Neural cell (in vitro differentiated cells): Measurements from ENCODE around the gene ZNF154. TPM values are rescaled to one million over a fixed set of nuclear protein-coding genes. Genes with fewer than 3 reads are reported as not detected.

Source experiments
- H2AFZ ChIP-seq: fragments of 200-600, 300-800 bp; sonication (generic), shearing (Covaris generic); 2 replicates; pipeline ENCODE4 v1.6.0; 2014; ENCODE audit warnings: low read depth, mild to moderate bottlenecking, antibody characterized with exemption, low read length, moderate library complexity
- H3F3A ChIP-seq: fragments of 200-600 bp; shearing (Covaris generic); 2 replicates; pipeline ENCODE4 v1.6.1; 2016; ENCODE audit warnings: mild to moderate bottlenecking, moderate library complexity, mixed read lengths, antibody characterized with exemption, low read length; ENCODE audit not compliant: insufficient read depth, poor library complexity, severe bottlenecking
- H3K27ac ChIP-seq: fragments of 200-600, 300-800 bp; sonication (generic), shearing (Covaris generic); 2 replicates; pipeline ENCODE4 v1.5.1; 2014; ENCODE audit warnings: mild to moderate bottlenecking, low read length, moderate library complexity
- H3K27me3 ChIP-seq: fragments of 300-800, 200-600 bp; sonication (generic), shearing (Covaris generic); 2 replicates; pipeline ENCODE4 v1.6.0; 2014; ENCODE audit warnings: mild to moderate bottlenecking, low read depth, low read length, moderate library complexity; ENCODE audit not compliant: insufficient read depth
- H3K36me3 ChIP-seq: fragments of 300-800, 200-600 bp; sonication (generic), shearing (Covaris generic); 2 replicates; pipeline ENCODE4 v1.5.1; 2014; ENCODE audit warnings: mild to moderate bottlenecking, antibody characterized with exemption, low read length, moderate library complexity; ENCODE audit not compliant: insufficient read depth
- H3K4me2 ChIP-seq: fragments of 300-800, 200-600 bp; sonication (generic), shearing (Covaris generic); 2 replicates; pipeline ENCODE4 v1.6.0; 2014; ENCODE audit warnings: mild to moderate bottlenecking, low read length
- H3K4me3 ChIP-seq: fragments of 300-800, 200-600 bp; sonication (generic), shearing (Covaris generic); 2 replicates; pipeline ENCODE4 v1.5.1; 2014; ENCODE audit warnings: mild to moderate bottlenecking, low read length, moderate library complexity
- H3K79me2 ChIP-seq: fragments of 200-600 bp; shearing (Covaris generic); replicated peaks from 2 replicates; pipeline ENCODE4 v1.6.0; 2014; ENCODE audit warnings: mild to moderate bottlenecking, low read length, moderate library complexity; ENCODE audit not compliant: insufficient read depth
- H3K9ac ChIP-seq: fragments of 300-800, 200-600 bp; sonication (generic), shearing (Covaris generic); 2 replicates; pipeline ENCODE4 v1.6.1; 2016; ENCODE audit warnings: mild to moderate bottlenecking, low read length, mixed read lengths
- H3K9me2 ChIP-seq: fragments of 200-600 bp; shearing (Covaris generic); 2 replicates; pipeline ENCODE4 v1.6.1; 2016; ENCODE audit warnings: mild to moderate bottlenecking, low read length, mixed read lengths; ENCODE audit not compliant: insufficient read depth
- H3K9me3 ChIP-seq: fragments of 200-600, 300-800 bp; sonication (generic), shearing (Covaris generic); 2 replicates; pipeline ENCODE4 v1.6.1; 2016; ENCODE audit warnings: mild to moderate bottlenecking, mixed run types, low read length, moderate library complexity, mixed read lengths
- H4K20me1 ChIP-seq: fragments of 200-600 bp; shearing (Covaris generic); 2 replicates; pipeline ENCODE4 v1.6.1; 2016; ENCODE audit warnings: mild to moderate bottlenecking, mixed run types; ENCODE audit not compliant: insufficient read depth
- EP300 ChIP-seq: fragments of 450-650 bp; conservative IDR thresholded peaks from 2 replicates; pipeline ENCODE4 v1.6.1; 2014; ENCODE audit warnings: antibody characterized with exemption, mild to moderate bottlenecking, moderate library complexity; ENCODE audit not compliant: poor library complexity, severe bottlenecking
- EZH2 ChIP-seq: fragments of 200-600, 300-800 bp; shearing (Covaris generic), sonication (generic); IDR thresholded peaks from 2 replicates; pipeline ENCODE4 v1.6.1; 2014; ENCODE audit warnings: antibody characterized with exemption, low read length, borderline replicate concordance, mild to moderate bottlenecking; ENCODE audit not compliant: insufficient read depth, poor library complexity, severe bottlenecking
- MXI1 ChIP-seq: fragments of 450-650 bp; conservative IDR thresholded peaks from 2 replicates; pipeline ENCODE4 v1.6.1; 2014; ENCODE audit warnings: antibody characterized with exemption, mild to moderate bottlenecking; ENCODE audit not compliant: poor library complexity, severe bottlenecking
- POLR2AphosphoS5 ChIP-seq: IDR thresholded peaks from 2 replicates; pipeline ENCODE4 v1.6.1; 2012
- RAD21 ChIP-seq: fragments of 450-650 bp; conservative IDR thresholded peaks from 2 replicates; pipeline ENCODE4 v1.6.1; 2014; ENCODE audit warnings: antibody characterized with exemption, mild to moderate bottlenecking, moderate library complexity
- SMC3 ChIP-seq: fragments of 450-650 bp; conservative IDR thresholded peaks from 2 replicates; pipeline ENCODE4 v1.6.1; 2014; ENCODE audit warnings: antibody characterized with exemption, mild to moderate bottlenecking, moderate library complexity; ENCODE audit not compliant: poor library complexity
- TAF1 ChIP-seq: IDR thresholded peaks from 2 replicates; pipeline ENCODE4 v1.6.1; 2012; ENCODE audit warnings: low read depth
- polyA plus RNA-seq: library from polyadenylated mRNA; depleted of rRNA; stranded (reverse); fragments of >200 nt; gene quantifications from 2 replicates; pipeline ENCODE4 v1.2.3, GENCODE V29; 2014
- TF ChIP-seq, protein P1 (sequence below): IDR thresholded peaks from 2 replicates; pipeline ENCODE4 v1.6.1; 2012; ENCODE audit warnings: borderline replicate concordance
- TF ChIP-seq, protein P2 (sequence below): fragments of 450-650 bp; IDR thresholded peaks from 2 replicates; pipeline ENCODE4 v1.5.1; 2014; ENCODE audit warnings: antibody characterized with exemption, mild to moderate bottlenecking, moderate library complexity; ENCODE audit not compliant: poor library complexity, severe bottlenecking

The ZNF154 gene
- polyA plus RNA-seq, 1 donor from 2014 or later = 25.5 TPM

DNA sequence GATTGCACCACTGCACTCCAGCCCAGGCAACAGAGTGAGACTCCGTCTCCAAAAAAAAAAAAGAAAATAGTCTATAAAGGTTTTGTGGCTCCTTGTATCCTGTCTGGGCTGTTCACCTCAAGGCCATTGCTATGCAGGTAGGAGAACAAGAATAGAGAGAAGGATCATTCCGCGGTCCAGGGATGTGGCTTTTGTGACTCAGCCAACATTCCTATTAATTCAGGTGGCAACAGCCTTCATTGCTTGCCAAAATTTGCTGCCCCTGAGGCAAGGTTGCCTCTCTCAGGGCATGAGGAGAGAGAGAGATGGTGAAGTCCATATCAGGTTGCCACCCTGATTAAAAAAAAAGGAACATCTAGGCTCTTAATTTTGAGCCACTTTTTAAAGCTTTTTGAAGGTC, 19.3 kb downstream of the ZNF154 start:
- Histone ChIP-seq H3K4me2 (no peak overlapping the region), H3K27ac (no peak overlapping the region), H3K27me3 (no peaks in the 10 kb centered on the region), H3K9me2 (no peaks in the 10 kb centered on the region), H3K79me2 (peaks cover 25% of the 10 kb centered on the region), H3K9me3 (peaks cover 17% of the 10 kb centered on the region), H3F3A (no peaks in the 10 kb centered on the region), H4K20me1 (no peaks in the 10 kb centered on the region), H3K4me3 (no peak overlapping the region), H3K9ac (no peak overlapping the region), H3K36me3 (peaks cover 22% of the 10 kb centered on the region), H2AFZ (no peak overlapping the region)
- TF ChIP-seq, protein P1, sequence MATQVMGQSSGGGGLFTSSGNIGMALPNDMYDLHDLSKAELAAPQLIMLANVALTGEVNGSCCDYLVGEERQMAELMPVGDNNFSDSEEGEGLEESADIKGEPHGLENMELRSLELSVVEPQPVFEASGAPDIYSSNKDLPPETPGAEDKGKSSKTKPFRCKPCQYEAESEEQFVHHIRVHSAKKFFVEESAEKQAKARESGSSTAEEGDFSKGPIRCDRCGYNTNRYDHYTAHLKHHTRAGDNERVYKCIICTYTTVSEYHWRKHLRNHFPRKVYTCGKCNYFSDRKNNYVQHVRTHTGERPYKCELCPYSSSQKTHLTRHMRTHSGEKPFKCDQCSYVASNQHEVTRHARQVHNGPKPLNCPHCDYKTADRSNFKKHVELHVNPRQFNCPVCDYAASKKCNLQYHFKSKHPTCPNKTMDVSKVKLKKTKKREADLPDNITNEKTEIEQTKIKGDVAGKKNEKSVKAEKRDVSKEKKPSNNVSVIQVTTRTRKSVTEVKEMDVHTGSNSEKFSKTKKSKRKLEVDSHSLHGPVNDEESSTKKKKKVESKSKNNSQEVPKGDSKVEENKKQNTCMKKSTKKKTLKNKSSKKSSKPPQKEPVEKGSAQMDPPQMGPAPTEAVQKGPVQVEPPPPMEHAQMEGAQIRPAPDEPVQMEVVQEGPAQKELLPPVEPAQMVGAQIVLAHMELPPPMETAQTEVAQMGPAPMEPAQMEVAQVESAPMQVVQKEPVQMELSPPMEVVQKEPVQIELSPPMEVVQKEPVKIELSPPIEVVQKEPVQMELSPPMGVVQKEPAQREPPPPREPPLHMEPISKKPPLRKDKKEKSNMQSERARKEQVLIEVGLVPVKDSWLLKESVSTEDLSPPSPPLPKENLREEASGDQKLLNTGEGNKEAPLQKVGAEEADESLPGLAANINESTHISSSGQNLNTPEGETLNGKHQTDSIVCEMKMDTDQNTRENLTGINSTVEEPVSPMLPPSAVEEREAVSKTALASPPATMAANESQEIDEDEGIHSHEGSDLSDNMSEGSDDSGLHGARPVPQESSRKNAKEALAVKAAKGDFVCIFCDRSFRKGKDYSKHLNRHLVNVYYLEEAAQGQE = no peak
- TF ChIP-seq EZH2 (no peak), RAD21 (no peak), TAF1 (no peak), EP300 (no peak), POLR2AphosphoS5 (no peak), SMC3 (no peak), MXI1 (no peak)
- TF ChIP-seq, protein P2, sequence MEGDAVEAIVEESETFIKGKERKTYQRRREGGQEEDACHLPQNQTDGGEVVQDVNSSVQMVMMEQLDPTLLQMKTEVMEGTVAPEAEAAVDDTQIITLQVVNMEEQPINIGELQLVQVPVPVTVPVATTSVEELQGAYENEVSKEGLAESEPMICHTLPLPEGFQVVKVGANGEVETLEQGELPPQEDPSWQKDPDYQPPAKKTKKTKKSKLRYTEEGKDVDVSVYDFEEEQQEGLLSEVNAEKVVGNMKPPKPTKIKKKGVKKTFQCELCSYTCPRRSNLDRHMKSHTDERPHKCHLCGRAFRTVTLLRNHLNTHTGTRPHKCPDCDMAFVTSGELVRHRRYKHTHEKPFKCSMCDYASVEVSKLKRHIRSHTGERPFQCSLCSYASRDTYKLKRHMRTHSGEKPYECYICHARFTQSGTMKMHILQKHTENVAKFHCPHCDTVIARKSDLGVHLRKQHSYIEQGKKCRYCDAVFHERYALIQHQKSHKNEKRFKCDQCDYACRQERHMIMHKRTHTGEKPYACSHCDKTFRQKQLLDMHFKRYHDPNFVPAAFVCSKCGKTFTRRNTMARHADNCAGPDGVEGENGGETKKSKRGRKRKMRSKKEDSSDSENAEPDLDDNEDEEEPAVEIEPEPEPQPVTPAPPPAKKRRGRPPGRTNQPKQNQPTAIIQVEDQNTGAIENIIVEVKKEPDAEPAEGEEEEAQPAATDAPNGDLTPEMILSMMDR = no peak

DNA sequence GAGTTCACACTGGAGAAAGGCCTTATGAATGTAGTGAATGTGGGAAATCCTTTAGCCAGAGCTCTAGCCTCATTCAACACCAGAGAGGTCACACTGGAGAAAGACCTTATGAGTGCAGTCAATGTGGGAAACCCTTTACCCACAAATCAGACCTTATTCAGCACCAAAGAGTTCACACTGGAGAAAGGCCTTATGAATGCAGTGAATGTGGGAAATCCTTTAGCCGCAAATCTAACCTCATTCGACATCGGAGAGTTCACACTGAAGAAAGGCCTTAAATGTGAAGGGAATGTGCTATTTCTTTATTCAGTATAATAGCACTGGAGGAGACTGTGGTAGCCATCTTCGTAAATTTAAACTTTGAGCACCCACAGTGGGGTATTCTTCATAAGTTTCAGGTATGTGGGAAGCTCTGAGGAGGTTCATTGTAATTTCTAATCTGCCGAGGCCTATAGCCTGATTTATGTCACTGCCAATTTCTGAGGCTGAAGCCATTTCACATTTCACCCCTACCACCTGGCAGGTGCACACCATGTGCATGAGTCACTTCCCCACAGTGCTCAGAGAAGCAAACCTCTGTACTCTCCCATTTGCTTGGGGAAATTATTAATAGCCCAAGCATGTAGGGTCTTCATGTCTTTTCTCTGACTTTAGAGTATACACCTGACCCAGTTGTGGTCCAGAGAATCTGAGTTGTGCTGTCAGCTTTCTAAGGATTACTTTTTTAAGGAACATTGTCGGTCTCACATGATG, 20.8 kb downstream of the ZNF154 start:
- Histone ChIP-seq H2AFZ (no peak overlapping the region), H3K4me2 (no peak overlapping the region), H4K20me1 (no peaks in the 10 kb centered on the region), H3K4me3 (no peak overlapping the region), H3K9me3 (peaks cover 17% of the 10 kb centered on the region), H3K27me3 (no peaks in the 10 kb centered on the region), H3F3A (no peaks in the 10 kb centered on the region), H3K79me2 (peaks cover 41% of the 10 kb centered on the region), H3K27ac (no peak overlapping the region), H3K36me3 (peaks cover 25% of the 10 kb centered on the region), H3K9ac (no peak overlapping the region), H3K9me2 (no peaks in the 10 kb centered on the region)
- TF ChIP-seq MXI1 (no peak), EZH2 (no peak), POLR2AphosphoS5 (no peak), EP300 (no peak), TAF1 (no peak), RAD21 (no peak), SMC3 (no peak)
- TF ChIP-seq, protein P2 = no peak
- TF ChIP-seq, protein P1 = no peak
